ENCODE measurements around the gene PAM.

GRCh38 chr5:102933316-102933715 is 178.2 kb downstream of the PAM start:
- TF ChIP-seq CTCF (IDR thresholded peaks at IDR 0.05) (no peak), POLR2A (IDR thresholded peaks at IDR 0.05) (no peak)
